NCI-H82 treated with DMSO at 0.1 percent for 48 hours (cell line): ENCODE results near the gene YY1.
"Not testable (repeated sequence)": the region's sequence is repeated elsewhere in the genome, so short reads cannot be mapped to it uniquely, and the experiment has no call there.

Experiments
- DNase-seq: peaks from one replicate; lab custom pipeline; 2025; ENCODE audit not compliant: unreplicated experiment; lab: John Stamatoyannopoulos, UW

The YY1 gene

GRCh38 chr14:100295376-100296105, 56.6 kb downstream of the YY1 start:
- DNase-seq: no peak

- DNase-seq: no peak
Observed at GRCh38 chr14:100296106-100296651, 57.2 kb downstream of the YY1 start.

- not testable (repeated sequence) for DNase-seq
Observed at GRCh38 chr14:100296729-100297128, 57.8 kb downstream of the YY1 start.

- DNase-seq: no peak
Observed at GRCh38 chr14:100297320-100298300, 58.7 kb downstream of the YY1 start.

GRCh38 chr14:100298551-100299237, 59.8 kb downstream of the YY1 start:
- no peak for DNase-seq

- DNase-seq: no peak
Observed at GRCh38 chr14:100299238-100299560, 60.3 kb downstream of the YY1 start.

- DNase-seq: no peak
Observed at GRCh38 chr14:100302616-100303015, 63.7 kb downstream of the YY1 start.

GRCh38 chr14:100303179-100303578, 64.2 kb downstream of the YY1 start:
- no peak for DNase-seq

GRCh38 chr14:100303925-100304324, 65.0 kb downstream of the YY1 start:
- no peak for DNase-seq

GRCh38 chr14:100304825-100305323, 65.9 kb downstream of the YY1 start:
- no peak for DNase-seq

GRCh38 chr14:100305324-100306100, 66.6 kb downstream of the YY1 start:
- DNase-seq: no peak

GRCh38 chr14:100306101-100306997, 67.4 kb downstream of the YY1 start, which contains the start of gene SLC25A29:
SLC25A29 (minus strand) TSS chr14:100306444; CDS start chr14:100306232, 212 bp downstream.
- peak; percentile 64 for DNase-seq

- DNase-seq: no peak
Observed at GRCh38 chr14:100306998-100307765, 68.2 kb downstream of the YY1 start.

GRCh38 chr14:100307766-100308426, 69.0 kb downstream of the YY1 start:
- DNase-seq: no peak

GRCh38 chr14:100308427-100308792, 69.5 kb downstream of the YY1 start:
- DNase-seq: not testable (repeated sequence)

GRCh38 chr14:100309028-100309737, 70.2 kb downstream of the YY1 start:
- no peak for DNase-seq
